Measurements from ENCODE around the gene SCP2D1.
"Not testable (repeated sequence)": the region's sequence is repeated elsewhere in the genome, so short reads cannot be mapped to it uniquely, and the experiment has no call there.

The SCP2D1 gene

GRCh38 chr20:18813483-18813882 is at the start of gene SCP2D1:
SCP2D1 (plus strand) TSS chr20:18813783; CDS start chr20:18813816, 33 bp downstream.
- no peak for DNase-seq

GRCh38 chr20:18767676-18768075 is 45.9 kb upstream of the SCP2D1 start:
- DNase-seq, result no peak

DNA sequence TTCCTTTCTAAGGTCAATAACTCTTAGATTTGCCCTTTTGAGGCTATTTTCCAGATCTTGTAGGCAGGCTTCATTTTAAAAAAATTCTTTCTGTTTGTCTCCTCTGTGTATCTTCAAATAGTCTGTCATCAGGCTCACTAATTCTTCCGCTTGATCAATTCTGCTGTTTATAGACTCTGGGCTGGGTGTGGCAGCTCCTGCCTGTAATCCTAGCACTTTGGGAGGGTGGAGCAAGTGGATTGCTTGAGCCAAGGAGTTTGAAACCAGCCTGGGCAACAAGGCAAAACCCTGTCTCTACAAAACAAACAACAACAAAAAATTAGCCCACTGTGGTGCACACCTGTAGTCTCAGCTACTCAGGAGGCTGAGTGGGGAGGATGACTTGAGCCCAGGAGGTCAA is 40.0 kb upstream of the SCP2D1 start:
- DNase-seq, result no peak

DNA sequence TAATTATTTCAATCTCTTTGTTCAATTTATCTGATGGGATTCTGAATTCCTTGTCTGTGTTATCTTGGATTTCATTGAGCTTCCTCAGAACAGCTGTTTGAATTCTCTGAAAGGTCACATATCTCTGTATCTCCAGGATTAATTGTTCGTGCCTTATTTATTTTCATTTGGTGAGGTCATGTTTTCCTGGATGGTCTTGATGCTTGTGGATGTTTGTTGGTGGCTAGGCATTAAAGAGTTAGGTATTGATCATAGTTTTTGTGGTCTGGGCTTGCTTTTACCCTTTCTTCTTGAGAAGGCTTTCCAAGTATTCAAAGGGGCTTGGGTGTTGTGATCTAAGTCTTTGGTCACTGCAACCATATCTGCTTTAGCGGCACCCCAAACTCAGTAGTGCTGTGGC is 39.4 kb upstream of the SCP2D1 start:
- DNase-seq, result no peak

DNA sequence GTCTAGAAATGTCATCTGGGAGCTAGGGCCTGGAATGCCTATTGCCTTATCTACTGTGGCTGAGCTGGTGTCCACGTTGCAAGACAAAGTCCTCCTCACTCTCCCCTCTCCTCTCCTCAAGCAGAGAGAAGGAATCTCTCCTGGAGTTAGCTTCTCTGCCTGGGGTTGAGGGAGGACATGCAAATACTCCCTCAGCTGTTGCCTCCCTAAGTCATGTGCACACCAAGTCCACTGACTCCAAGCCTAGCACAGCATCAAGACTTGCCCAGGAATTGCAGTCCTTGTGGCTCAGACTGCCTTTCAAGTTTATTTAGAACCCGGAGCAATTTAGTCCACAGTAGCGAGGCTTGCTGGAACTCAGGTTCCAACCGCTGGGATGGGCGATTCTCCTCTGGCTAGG is 38.0 kb upstream of the SCP2D1 start:
- no peak for DNase-seq

- DNase-seq, result no peak
These were observed 34.7 kb upstream of the SCP2D1 start for GRCh38 chr20:18778690-18779392.

DNA sequence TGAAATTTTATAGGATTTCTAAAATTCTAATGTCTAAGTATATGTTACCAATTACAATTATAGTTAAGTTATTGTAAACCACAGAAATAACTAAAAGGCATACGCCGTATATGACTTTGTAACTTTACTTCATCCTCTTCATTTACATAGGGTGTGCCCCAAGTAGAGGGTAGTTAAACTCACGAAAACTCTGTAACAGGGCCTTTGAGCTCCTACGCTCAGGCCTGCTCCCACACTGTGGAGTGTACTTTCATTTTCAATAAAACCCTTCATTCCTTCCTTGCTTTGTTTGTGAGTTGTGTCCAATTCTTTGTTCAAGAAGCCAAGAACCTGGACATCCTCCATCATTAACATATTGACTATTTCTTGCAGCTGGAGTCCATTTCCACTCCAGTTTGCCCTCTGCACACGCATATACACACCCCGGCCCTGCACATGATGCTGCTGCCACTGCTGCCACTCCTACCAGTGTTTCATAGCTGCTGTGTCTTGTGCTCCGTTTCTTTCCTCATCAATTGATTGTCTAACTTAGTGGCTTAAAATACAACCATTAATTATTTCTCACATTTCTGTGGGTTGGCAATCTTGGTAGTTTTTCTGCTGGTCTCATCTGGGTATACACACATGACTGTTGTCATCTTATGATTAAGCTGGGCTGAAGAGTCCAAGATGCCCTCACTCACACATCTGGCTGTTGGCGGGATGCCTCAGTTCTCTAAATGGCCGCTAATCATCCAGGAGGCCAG is 33.0 kb upstream of the SCP2D1 start:
- DNase-seq, result no peak

DNA sequence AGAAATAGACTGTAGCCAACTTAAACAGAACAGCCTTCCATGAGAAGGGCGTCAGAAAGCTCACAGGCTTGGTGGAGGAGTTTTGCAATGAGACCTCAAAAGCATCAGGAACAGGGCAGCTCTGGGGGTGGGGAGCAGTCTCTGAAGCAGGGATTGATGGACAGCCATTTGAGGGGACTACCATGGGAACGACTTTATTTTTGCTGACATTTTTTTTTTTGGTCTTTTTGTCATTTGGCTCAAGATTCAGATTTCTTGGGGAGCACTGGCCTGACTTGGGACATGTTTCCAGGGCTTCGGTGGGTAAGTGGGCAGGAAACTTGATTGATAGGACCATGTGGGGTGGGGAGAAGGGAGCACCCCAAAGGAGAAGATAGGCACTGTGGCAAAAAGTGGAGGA is 32.1 kb upstream of the SCP2D1 start:
- no peak for DNase-seq

- no peak for DNase-seq
These were observed 30.1 kb upstream of the SCP2D1 start for GRCh38 chr20:18783385-18783959.

- DNase-seq, result not testable (repeated sequence)
These were observed 26.5 kb upstream of the SCP2D1 start for GRCh38 chr20:18787046-18787445.

GRCh38 chr20:18788021-18788420 is 25.6 kb upstream of the SCP2D1 start:
- DNase-seq, result no peak

DNA sequence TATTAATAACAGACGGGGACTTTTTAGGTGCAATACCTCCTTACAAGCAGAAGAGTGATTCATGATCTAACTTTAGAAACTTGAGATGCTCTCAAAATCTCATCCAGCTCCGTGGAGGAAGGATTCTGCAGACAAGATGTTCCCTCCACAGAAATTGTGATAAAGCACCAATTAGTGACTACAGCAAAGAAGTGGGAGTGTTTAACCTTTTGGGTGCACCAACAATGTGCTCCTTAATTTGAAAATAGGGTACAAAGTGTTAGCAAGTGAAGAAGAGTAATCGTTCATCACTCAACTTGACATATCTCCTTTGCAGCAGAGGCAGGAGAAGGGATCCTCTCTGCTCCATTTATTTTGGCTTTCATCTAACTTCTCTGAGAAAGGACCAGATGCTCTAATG is 22.8 kb upstream of the SCP2D1 start:
- DNase-seq, result no peak

DNA sequence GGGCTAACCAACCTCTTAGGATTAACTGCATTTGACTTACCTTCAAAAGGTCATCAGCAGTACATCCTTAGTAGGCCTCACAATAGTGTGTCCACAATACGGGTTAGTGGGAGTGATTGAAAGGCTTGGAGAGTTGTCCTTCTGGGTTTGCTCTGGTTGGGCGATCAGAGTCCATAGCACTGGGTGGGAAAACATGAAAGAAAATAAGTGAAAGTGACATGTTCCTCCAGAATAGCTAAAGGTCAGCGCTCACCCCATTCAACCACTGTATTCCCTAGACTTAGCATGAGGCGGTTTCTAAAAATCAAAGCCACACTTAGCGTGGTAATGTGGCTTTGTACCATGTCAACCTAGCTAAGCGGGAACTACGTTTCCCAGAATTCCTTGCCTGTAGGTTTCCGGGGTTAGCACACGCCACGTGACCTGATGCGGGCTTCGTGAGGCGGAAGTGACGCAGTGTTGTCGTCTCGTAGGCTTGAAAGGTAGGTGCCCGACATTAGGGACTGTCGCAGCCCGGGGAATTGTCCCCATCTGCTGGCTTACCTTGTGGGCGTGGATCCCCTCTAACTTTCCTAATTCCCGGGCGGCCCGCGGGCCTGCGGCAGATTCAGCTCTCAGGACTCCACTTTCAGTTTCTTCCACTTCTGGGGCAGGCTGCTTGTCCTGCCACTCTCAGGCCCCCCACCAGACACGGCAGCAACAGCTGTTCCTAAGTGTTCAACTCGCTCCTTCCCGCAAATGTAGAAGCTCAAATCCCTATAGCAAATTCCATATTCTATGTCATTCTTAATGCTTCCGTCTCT is 19.8 kb upstream of the SCP2D1 start:
- peak; percentile 85 for DNase-seq

DNA sequence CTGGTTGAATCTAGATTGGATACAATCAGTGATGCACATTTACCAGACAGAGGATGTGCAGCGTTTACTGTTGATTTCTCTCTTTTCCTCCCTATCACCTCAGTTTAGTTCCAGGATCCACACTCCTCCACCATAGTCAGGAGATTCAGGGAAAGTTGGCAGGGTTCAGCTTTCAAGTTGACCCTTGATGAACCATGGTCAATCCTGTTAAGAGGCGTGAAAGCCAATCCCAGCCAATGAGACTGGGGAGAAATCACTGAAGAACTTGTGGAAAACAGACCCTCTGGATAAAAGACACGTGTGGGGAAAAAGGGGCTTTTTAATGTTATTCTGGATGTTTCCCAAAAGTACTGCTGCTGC is 19.2 kb upstream of the SCP2D1 start:
- DNase-seq, result no peak

DNA sequence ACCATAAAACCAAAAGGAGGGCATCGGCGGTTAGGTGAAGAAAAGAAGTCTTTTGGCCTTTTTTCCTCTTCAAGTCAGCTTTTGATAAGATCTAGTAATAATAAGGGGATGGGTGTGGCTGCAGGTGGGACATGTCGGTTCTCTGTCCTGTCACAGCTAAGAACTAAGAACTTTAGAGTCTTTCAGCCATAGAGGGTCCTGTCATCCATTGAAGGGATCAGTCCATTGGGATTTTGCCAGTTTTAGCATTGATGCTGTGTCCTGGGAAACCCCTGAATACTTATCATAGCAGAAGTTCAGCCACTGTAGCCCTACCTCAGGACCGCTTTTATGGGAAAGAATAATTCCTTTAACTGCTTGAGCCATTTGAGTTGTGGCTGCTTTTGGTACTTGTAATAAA is 18.2 kb upstream of the SCP2D1 start:
- no peak for DNase-seq

- DNase-seq, result no peak
These were observed 17.2 kb upstream of the SCP2D1 start for GRCh38 chr20:18796282-18796833.

- no peak for DNase-seq
These were observed 12.1 kb upstream of the SCP2D1 start for GRCh38 chr20:18801516-18801915.

DNA sequence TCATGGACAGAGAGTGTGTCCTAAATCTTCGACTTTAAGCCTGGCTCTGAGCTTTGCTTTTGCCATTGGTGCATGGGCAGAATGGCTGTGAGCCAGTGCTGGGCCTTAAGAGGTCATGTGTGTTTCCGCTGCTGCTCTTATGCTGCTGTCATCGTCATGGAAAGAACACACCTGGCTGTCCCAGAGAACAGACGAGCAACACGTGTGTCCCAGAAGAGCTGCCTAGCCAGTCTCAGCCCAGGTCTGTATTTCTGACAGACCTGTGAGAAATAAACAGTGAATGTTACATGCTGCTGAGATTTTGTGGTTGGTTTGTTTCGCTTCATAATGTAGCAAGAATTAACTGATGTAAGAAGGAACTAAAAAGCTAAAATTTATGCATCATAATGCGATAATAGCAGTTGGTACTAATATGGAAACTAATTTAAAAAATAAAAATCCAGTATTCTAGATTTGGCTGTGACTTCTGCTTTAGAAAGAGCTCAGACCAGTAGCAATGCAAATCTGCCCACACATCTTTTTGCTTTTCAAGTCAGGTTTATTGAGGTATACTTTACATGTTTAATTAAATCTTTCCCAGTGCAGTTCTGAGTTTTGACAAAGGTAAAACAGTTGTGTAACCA is 11.5 kb upstream of the SCP2D1 start:
- no peak for DNase-seq

GRCh38 chr20:18805881-18806280 is 7.7 kb upstream of the SCP2D1 start:
- no peak for DNase-seq

DNA sequence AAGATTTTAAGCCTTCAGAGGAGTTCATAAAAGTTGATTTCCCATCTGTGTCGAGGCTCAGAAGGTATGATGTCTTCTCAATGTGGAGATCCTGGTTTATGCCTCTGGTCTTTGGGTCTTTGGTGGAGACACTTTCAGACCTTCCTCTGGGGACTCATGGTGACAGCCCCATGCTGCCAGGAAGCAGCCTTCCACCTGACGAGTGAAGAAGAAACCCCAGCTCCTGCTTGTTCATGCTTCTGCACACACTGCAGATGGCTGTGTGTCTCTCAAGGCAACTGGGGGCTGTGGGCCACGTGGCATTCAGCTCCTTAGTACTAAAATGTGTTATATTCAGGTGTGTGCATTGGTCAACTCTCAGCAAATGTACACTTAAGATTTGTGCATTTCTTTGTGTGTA is 4.9 kb upstream of the SCP2D1 start:
- DNase-seq, result no peak

GRCh38 chr20:18811186-18811585 is 2.4 kb upstream of the SCP2D1 start:
- no peak for DNase-seq

DNA sequence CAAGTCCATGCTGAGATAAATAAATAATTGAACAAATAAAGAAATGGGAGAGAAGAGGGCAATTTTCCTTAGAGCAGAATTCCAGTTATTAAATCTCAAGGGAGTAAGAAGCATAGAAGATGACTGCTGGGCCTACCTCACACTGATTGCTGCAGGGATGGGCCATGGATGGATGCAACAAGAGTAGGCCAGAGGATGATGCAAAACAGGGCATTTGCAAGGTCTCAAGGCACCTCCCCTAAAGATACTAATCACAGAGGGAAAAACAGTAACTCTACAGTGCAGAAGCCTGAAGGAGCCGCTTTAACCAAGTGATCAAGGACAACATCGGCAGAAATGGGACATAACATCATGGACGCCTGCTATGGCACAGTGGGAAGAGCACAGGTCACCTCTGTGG is 1.7 kb upstream of the SCP2D1 start:
- no peak for DNase-seq
